Measurements from ENCODE around the gene NTM. TPM values are rescaled to one million over a fixed set of nuclear protein-coding genes. Genes with fewer than 3 reads are reported as not detected.

Gene NTM
- total RNA-seq, 1 experiment from 2014 or later = 0.73 TPM

DNA sequence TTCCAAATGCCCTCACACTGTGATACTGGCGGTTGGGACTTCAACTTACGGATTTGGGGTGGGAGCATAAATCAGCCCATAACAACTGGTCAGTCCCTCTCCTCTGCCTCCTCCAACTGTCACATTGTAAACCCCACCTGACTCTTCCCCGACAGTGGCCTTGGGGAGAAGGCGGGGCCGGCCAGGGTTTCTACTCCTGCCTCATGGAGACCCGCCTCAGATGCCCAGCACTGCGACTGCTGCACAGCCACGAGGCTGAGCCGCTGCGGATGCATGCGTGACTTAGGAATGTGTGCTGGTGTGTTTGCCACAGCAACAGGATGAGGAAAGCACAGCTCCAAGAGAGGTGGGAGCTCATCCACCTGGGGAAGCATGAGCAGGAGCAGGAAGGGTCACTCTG lies 914.2 kb downstream of the NTM start:
- Mint-ChIP-seq H3K9me3 (ENCODE audit: unreplicated experiment) (no peaks in the 10 kb centered on the region), H3K36me3 (ENCODE audit: insufficient read depth, unreplicated experiment) (no peaks in the 10 kb centered on the region), H3K27ac (ENCODE audit: unreplicated experiment) (no peak overlapping the region), H3K4me1 (ENCODE audit: low read depth, unreplicated experiment) (no peaks in the 10 kb centered on the region), H3K4me3 (ENCODE audit: unreplicated experiment) (no peak overlapping the region), H3K27me3 (ENCODE audit: insufficient read depth, unreplicated experiment) (peaks cover 7% of the 10 kb centered on the region)
- Histone ChIP-seq H3K4me1 (no peaks in the 10 kb centered on the region), H3K9me3 (no peaks in the 10 kb centered on the region), H3K36me3 (ENCODE audit: control insufficient read depth, insufficient read depth, low read length) (no peaks in the 10 kb centered on the region), H3K27me3 (replicated peaks; ENCODE audit: control insufficient read depth, insufficient read depth, low read length) (no peaks in the 10 kb centered on the region; the same call in 1 of the 2 replicates), H3K4me3 (ENCODE audit: low read depth, low read length) (no peak overlapping the region)
- TF ChIP-seq, protein P1, sequence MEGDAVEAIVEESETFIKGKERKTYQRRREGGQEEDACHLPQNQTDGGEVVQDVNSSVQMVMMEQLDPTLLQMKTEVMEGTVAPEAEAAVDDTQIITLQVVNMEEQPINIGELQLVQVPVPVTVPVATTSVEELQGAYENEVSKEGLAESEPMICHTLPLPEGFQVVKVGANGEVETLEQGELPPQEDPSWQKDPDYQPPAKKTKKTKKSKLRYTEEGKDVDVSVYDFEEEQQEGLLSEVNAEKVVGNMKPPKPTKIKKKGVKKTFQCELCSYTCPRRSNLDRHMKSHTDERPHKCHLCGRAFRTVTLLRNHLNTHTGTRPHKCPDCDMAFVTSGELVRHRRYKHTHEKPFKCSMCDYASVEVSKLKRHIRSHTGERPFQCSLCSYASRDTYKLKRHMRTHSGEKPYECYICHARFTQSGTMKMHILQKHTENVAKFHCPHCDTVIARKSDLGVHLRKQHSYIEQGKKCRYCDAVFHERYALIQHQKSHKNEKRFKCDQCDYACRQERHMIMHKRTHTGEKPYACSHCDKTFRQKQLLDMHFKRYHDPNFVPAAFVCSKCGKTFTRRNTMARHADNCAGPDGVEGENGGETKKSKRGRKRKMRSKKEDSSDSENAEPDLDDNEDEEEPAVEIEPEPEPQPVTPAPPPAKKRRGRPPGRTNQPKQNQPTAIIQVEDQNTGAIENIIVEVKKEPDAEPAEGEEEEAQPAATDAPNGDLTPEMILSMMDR (IDR thresholded peaks at IDR 0.05; ENCODE audit: insufficient read depth in 1 of 2, low read depth in 1 of 2, low read length in 1 of 2, severe bottlenecking in 1 of 2, unreplicated experiment in 1 of 2) = no peak
- no TSS peak for BruUV-seq (replicated peaks)
- intact Hi-C loops (cut with micrococcal nuclease; ENCODE audit: unreplicated experiment) = no loop called here
- DNase-seq = no peak
- CTCF ChIA-PET = no interaction called here
- POLR2A ChIA-PET = no interaction called here

DNA sequence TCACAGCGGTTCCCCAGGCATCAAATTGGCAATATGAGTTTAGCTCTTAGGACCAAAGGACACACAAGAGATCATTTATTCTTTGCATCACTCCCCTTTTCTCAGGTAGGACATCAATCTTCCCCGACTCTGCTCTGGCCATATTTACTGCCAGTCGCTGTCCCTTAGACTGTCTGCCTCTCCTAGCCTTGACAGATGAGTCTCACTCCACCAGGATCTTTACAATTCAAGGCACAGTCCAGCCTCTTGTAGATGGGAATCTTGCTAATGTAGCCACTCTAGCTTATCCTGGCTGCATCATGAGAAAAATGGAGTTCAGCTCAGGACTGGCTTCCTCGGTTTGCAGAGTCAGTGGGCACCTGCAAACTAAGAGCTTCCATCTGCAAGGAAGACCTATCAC lies 915.2 kb downstream of the NTM start:
- TF ChIP-seq, protein P1 (IDR thresholded peaks at IDR 0.05; ENCODE audit: insufficient read depth in 1 of 2, low read depth in 1 of 2, low read length in 1 of 2, severe bottlenecking in 1 of 2, unreplicated experiment in 1 of 2) = no peak
- intact Hi-C loops (cut with micrococcal nuclease; ENCODE audit: unreplicated experiment) = no loop called here
- BruUV-seq (replicated peaks) = no TSS peak

DNA sequence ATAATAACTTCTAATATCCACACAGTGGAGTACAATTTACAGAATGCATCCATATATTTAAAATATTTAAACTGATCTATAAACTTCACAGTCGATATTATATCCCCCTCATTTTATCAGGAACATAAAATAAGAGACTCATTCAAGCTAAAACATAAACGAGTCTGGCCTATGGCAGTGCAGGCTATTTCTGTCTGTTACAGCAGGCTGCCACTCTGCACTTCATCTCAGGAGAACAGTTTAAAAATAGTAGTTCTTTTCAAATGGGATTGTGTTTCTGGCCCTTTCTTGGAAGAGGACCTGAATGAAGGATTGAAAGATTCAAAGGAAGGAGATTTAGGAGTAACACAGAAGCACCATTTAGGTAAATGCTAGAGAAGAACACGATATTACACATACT lies 915.7 kb downstream of the NTM start:
- POLR2A ChIA-PET = no interaction called here
- Mint-ChIP-seq H3K4me1 (ENCODE audit: low read depth, unreplicated experiment) (no peaks in the 10 kb centered on the region), H3K36me3 (ENCODE audit: insufficient read depth, unreplicated experiment) (no peaks in the 10 kb centered on the region), H3K9me3 (ENCODE audit: unreplicated experiment) (no peaks in the 10 kb centered on the region), H3K27ac (ENCODE audit: unreplicated experiment) (no peak overlapping the region), H3K27me3 (ENCODE audit: insufficient read depth, unreplicated experiment) (peaks cover 8% of the 10 kb centered on the region), H3K4me3 (ENCODE audit: unreplicated experiment) (no peak overlapping the region)
- no peaks in the 10 kb centered on the region for H3K9me3 ChIP-seq
- CTCF ChIA-PET = no interaction called here
- no peak overlapping the region for H3K4me3 ChIP-seq (ENCODE audit: low read depth, low read length)
- intact Hi-C loops (cut with micrococcal nuclease; ENCODE audit: unreplicated experiment) = no loop called here
- TF ChIP-seq, protein P1 (IDR thresholded peaks at IDR 0.05; ENCODE audit: insufficient read depth in 1 of 2, low read depth in 1 of 2, low read length in 1 of 2, severe bottlenecking in 1 of 2, unreplicated experiment in 1 of 2) = no peak
- no peaks in the 10 kb centered on the region for H3K36me3 ChIP-seq (ENCODE audit: control insufficient read depth, insufficient read depth, low read length)
- H3K27me3 ChIP-seq (replicated peaks; ENCODE audit: control insufficient read depth, insufficient read depth, low read length) = no peaks in the 10 kb centered on the region; the same call in 1 of the 2 replicates
- DNase-seq = no peak
- H3K4me1 ChIP-seq = no peaks in the 10 kb centered on the region
- no TSS peak for BruUV-seq (replicated peaks)

More for the DNA sequence above, 915.2 kb downstream of the NTM start:
- Histone ChIP-seq H3K4me1 (no peaks in the 10 kb centered on the region), H3K27me3 (replicated peaks; ENCODE audit: control insufficient read depth, insufficient read depth, low read length) (no peaks in the 10 kb centered on the region; the same call in 1 of the 2 replicates), H3K36me3 (ENCODE audit: control insufficient read depth, insufficient read depth, low read length) (no peaks in the 10 kb centered on the region), H3K9me3 (no peaks in the 10 kb centered on the region), H3K4me3 (ENCODE audit: low read depth, low read length) (no peak overlapping the region)
- peaks cover 7% of the 10 kb centered on the region for H3K27me3 Mint-ChIP-seq (ENCODE audit: insufficient read depth, unreplicated experiment)
- H3K27ac Mint-ChIP-seq (ENCODE audit: unreplicated experiment) = no peak overlapping the region
- CTCF ChIA-PET = no interaction called here
- no peak for DNase-seq
- H3K36me3 Mint-ChIP-seq (ENCODE audit: insufficient read depth, unreplicated experiment) = no peaks in the 10 kb centered on the region
- H3K4me1 Mint-ChIP-seq (ENCODE audit: low read depth, unreplicated experiment) = no peaks in the 10 kb centered on the region
- no peak overlapping the region for H3K4me3 Mint-ChIP-seq (ENCODE audit: unreplicated experiment)
- POLR2A ChIA-PET = no interaction called here
- H3K9me3 Mint-ChIP-seq (ENCODE audit: unreplicated experiment) = no peaks in the 10 kb centered on the region

Data from Caco-2 (cell line).